AG10803 (cell line): ENCODE results near the gene KLF12.

Experiments used
- DNase-seq: peaks from one replicate; pipeline ENCODE4 v3.0.0; 2010; ENCODE audit warnings: low read depth
- H3K4me3 ChIP-seq: 2 replicates; pipeline ENCODE4 v1.5.1; 2011; ENCODE audit warnings: mild to moderate bottlenecking, low read length, control low read depth
- CTCF ChIP-seq: conservative IDR thresholded peaks from 2 replicates; pipeline ENCODE4 v1.5.1; 2011; ENCODE audit warnings: mild to moderate bottlenecking, low read length, control low read depth, inconsistent platforms

The KLF12 gene

GRCh38 chr13:74135326-74136083 lies 1.3 kb upstream of the KLF12 start:
- DNase-seq: peak; percentile 74
- no peak for TF ChIP-seq CTCF
- H3K4me3 ChIP-seq: peak overlapping the region; percentile 91

GRCh38 chr13:74134777-74135325 lies 647 bp upstream of the KLF12 start:
- peak overlapping the region; percentile 91 for H3K4me3 ChIP-seq
- TF ChIP-seq CTCF: no peak
- DNase-seq: no peak

GRCh38 chr13:74133657-74134201 lies 475 bp downstream of the KLF12 start:
- peak overlapping the region; percentile 91 for H3K4me3 ChIP-seq
- TF ChIP-seq CTCF: no peak
- peak; percentile 93 for DNase-seq

- H3K4me3 ChIP-seq: peak overlapping the region; percentile 91
- peak; percentile 45 for DNase-seq
- TF ChIP-seq CTCF: no peak
Measured at GRCh38 chr13:74132776-74133656, 1.2 kb downstream of the KLF12 start.

GRCh38 chr13:74132152-74132775 lies 1.9 kb downstream of the KLF12 start:
- no peak for TF ChIP-seq CTCF
- DNase-seq: no peak
- H3K4me3 ChIP-seq: peak overlapping the region; percentile 91

GRCh38 chr13:74131227-74131626 lies 3.0 kb downstream of the KLF12 start:
- DNase-seq: no peak
- TF ChIP-seq CTCF: no peak
- no peak overlapping the region; the same call in 1 of the 2 replicates for H3K4me3 ChIP-seq
